ENCODE data around the gene RAB12.
A peak's percentile ranks its signal among the peaks of the same experiment; 100 is the strongest.
"Not testable (repeated sequence)": the region's sequence is repeated elsewhere in the genome, so short reads cannot be mapped to it uniquely, and the experiment has no call there.

RAB12 gene, protein sequence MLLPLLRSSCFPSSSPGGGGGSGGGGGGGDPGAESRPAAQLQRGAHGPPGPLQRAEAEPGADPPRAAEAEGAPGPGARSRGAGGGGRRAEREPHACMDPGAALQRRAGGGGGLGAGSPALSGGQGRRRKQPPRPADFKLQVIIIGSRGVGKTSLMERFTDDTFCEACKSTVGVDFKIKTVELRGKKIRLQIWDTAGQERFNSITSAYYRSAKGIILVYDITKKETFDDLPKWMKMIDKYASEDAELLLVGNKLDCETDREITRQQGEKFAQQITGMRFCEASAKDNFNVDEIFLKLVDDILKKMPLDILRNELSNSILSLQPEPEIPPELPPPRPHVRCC

DNA sequence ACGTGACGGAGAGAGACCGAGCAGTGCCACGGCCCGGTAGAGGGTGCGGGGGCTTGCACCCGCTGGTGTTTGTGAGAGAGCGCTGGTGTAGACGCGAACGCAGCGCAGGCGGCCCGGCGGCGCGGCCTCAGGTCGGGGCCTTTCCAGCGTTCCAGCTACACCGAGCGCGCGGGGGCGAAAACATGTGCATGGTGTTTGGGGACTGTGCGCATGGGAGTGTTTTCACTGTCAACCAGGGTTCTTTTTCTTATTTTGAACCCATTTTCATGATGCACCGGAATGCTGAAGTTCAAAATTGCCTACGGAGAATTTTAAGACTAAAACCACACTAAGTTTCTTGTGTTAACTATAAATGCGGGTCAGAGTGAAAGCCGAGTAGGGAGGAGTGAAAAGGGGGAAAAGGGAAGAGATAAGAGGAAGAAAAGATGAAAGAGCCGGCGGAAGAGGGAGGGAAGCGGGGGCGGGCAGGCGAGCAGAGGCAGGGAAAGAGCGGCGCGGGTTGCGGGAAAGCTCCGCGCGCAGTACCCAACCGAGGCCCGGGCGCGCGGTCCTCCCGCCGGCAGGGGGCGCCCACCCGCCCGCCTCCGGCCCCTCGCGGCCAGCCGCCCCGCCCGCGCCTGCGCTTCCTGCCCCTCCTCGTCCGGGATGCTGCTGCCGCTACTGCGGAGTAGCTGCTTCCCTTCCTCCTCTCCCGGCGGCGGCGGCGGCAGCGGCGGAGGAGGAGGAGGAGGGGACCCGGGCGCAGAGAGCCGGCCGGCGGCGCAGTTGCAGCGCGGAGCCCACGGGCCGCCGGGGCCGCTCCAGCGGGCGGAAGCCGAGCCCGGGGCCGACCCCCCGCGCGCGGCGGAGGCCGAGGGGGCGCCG lies at the start of gene RAB12:
RAB12 (plus strand) TSS at position 643 of the 864 bp plus-strand sequence; CDS start at position 646, 3 bp downstream.
- peak; percentile 86 for DNase-seq (ENCODE audit: low spot score)

DNA sequence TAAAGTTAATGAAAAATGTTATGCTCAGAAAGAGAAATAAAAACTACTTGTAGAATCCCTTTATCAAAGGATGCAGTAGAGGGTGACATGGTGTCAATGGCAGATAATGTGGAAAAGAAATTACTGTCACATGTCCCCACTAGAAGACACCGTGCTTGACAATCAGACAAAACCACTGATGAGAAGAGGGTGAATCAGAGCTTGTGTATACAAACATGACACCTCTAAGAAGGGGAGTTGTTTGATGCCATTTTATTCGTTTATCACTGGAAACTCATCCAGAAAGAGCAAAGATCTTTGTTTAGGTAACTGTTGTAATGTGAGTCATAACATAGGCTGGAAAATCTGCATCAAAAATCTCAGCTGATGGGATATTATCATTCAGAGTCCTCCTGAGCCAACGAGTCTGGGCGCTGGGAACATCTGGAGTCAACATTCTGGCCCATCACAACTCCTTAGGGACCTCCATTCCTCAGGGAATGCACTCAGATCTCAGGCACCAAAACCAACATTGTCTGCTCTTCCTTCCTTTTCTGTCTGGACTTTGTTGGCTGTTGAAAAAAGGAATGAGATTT lies 49.5 kb upstream of the RAB12 start:
- no peak for DNase-seq (ENCODE audit: low spot score)

DNA sequence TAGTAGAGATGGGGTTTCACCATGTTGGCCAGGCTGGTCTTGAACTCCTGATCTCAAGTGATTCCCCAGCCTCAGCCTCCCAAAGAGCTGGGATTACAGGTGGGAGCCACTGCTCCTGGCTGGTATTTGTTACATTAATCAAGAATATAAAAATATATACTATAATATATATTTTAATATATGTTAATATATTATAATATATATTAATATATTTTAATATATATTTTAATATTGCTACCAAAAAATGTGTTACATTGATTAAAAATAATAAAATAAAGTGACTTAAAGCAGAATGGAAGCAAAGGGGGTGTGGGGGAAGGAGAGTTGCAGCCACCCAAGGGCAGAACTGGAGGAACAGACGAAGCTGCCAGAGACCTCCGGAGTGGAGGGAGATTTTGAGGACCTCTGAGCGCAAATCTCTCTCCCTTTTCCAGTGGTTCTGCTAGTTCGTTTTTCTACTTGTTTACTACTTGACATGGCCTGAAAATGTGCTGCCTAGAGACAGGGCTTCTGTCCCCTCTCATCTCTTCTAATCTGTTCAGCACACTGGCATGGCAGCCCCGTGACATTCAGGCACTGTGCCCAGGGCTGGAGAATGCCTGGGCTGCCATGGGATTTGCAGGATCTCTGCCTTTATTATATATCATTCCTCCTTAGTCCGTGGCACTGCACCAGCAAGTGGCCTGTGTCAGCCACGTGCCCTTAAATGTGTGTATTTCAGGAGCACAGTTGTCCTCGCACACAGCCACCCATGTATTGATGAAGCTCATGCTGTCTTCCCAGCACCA lies 47.9 kb upstream of the RAB12 start:
- no peak for DNase-seq (ENCODE audit: low spot score)

DNA sequence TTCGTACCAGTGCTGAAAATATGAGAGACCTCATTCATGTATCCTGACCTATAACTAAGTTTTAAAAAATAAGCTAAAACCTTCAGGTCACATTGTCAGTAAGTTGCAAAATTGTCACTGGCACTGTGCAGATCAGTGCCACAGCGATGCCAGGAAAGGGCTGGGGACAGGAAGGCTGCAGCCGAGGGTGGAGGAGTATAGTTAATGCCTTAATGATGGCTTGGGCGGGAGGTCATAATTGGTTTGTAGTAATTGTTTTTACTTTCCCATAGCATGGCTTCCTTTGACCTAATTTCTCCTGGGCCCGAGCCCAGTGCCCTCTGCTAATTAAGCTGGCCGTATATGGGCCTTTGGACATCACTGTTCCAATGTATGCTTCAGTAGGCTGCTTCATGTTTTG lies 47.2 kb upstream of the RAB12 start:
- no peak for DNase-seq (ENCODE audit: low spot score)

DNA sequence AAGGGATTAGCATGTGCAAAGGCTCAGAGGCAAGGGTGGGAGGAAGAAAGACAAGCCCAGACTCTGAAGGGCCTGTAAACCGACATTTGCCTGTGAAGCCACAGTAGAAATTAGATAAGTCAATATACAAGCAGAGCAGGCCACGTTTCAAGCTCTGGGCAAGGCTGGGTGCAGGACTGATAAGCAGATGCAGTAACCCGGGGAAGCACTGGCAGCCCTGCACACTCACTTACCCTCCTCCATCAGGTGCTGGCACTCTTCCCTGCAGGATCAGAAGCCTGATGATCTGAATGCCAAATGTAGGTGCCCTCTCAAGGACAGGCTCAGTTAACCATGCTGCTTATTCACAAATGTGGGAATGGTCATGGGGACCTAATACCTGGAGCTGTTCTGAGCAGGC lies 46.3 kb upstream of the RAB12 start:
- DNase-seq (ENCODE audit: low spot score) = no peak

DNA sequence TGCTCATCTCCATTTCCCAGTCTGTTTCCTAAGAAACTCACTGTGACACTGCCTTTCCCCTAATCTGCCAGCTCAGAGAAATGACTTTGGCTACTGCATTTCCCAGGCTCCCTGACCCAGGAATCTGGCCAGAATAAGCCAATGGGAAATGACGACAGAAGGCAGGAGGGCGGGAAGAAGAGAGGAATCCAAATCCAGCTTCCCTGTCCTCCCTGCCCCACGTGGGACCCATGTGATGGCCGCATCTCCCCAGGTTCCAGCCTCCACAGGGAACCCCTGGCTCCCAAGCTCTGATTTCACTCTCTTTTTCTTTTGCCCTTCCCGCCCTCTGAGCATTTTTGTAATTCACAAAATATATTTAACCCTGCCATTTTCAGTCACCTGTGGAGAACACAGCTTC lies 37.8 kb upstream of the RAB12 start:
- no peak for DNase-seq (ENCODE audit: low spot score)

DNA sequence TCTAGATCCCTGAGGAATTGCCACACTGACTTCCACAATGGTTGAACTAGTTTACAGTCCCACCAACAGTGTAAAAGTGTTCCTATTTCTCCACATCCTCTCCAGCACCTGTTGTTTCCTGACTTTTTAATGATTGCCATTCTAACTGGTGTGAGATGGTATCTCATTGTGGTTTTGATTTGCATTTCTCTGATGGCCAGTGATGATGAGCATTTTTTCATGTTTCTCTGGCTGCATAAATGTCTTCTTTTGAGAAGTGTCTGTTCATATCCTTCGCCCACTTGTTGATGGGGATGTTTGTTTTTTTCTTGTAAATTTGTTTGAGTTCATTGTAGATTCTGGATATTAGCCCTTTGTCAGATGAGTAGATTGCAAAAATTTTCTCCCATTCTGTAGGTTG lies 35.5 kb upstream of the RAB12 start:
- not testable (repeated sequence) for DNase-seq (ENCODE audit: low spot score)

DNA sequence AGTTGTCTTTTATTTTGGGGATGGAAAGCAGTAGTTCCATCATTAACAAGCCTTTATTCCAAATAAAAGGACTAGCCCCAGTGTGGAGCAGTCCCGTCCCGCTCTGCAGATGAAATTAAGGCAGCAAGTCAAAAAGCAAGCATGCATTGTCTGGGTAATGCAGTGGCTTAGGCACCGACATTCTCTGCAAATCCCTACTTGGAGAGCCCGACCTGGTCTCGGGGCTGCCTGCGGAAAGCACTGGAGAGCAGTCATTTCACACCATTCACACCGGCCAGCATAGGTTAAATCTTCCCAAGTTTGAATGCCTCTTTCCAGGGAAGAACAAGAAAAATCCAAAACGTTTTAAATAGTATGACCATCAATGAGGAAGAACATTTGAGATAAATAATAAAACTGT lies 24.4 kb upstream of the RAB12 start:
- DNase-seq (ENCODE audit: low spot score) = no peak

DNA sequence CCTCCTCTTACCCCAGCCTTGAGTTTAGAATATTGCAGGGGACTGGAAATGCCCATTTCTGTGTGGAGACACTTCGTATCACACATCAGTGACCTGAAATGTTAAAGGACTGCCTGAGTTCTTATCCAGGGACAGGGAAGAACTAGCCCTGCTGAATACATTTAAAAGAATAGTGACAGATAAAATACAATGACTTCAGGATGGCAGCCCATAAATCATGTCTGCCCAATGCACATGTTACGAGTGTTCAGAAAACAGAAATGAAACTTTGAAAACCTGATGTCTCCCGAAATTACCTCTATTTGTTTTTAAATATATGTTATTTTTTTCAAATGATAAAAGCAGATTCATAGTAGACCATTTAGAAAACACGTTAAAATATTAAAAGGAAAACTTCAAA lies 22.3 kb upstream of the RAB12 start:
- no peak for DNase-seq (ENCODE audit: low spot score)

DNA sequence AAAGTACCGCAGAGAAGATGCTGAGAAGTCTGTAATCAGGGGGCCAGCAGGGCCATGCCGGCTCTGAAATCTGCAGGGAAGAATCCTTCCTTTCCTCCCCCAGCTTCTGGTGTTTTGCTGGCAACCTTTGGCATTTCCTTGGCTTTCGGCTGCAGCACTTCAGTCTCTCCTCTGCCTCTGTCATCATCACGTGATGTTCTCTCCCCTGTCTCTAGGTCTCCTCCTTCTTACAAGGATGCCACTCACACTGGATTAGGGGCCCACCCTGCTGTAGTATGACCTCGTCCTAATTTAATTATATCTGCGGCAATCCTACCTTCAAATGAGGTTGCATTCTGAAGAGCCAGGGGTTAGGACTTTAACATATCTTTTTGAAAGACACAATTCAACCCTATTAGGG lies 13.8 kb upstream of the RAB12 start:
- no peak for DNase-seq (ENCODE audit: low spot score)

DNA sequence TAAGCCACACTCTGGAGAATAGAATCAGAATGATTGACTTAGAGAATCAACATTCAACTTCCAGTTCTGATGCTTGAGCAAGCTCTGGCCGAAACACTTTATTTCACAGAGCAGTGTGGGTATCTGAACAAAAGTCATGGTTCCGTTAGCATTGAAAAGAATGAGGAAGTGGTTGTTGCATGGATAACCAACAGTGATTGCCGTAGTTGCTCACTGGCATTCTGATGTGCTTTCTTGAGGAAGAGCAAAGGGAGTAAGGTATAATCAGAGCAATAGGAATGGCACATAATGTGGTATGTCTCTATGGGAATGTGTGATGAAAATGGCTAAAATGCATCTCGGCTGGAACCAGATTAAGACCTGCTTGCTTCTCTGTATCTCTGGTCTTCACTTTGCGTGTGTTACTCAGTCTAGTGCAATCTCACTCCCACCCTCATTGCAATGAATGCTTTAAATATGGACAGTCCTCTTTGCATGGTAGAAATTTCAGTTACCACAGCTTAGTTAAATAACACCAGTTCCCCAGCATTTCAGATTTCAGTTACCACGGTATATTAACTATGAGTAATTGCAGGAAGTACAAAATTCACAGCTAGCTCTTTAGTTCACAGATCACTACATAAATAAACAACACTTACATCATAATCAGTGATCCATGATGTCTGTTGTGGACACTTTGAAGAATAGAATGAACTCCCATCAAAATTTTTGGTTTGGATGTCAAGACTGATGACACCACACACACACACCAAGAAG lies 7.8 kb upstream of the RAB12 start:
- no peak for DNase-seq (ENCODE audit: low spot score)

DNA sequence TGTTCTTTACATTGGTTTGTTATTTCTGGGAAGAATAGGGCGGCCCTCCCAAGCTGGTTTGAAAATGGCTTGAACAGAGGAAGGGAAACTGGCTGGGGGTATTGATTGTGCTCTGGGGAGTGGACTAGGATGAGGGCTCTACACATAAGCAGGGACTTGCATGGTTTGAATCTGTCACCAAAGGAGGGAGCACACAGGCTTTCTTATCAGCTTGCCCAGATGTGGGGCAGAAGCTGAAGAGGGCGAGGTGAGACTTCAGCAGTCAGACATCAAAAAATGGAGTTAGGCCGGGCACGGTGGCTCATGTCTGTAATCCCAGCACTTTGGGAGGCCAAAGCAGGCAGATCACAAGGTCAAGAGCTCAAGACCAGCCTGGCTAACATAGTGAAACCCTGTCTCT lies 7.2 kb upstream of the RAB12 start:
- no peak for DNase-seq (ENCODE audit: low spot score)

DNA sequence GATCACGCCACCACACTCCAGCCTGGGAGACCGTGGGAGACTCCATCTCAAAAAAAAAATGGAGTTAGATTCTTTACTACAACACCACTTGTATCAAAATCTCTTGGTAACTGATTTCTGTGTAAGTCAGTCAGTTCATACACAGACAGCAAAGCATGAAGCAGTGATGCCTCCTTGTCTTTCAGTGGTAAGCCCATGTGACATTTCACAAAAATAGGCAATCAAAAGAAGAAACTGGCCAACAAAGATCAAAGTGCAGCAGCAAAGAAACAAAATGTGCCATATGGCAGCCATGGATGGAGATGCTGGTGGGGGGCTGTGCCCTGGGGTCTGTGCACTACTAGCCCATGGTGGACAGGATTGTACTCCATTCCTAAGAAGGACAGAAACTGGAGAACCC lies 6.7 kb upstream of the RAB12 start:
- DNase-seq (ENCODE audit: low spot score) = no peak

DNA sequence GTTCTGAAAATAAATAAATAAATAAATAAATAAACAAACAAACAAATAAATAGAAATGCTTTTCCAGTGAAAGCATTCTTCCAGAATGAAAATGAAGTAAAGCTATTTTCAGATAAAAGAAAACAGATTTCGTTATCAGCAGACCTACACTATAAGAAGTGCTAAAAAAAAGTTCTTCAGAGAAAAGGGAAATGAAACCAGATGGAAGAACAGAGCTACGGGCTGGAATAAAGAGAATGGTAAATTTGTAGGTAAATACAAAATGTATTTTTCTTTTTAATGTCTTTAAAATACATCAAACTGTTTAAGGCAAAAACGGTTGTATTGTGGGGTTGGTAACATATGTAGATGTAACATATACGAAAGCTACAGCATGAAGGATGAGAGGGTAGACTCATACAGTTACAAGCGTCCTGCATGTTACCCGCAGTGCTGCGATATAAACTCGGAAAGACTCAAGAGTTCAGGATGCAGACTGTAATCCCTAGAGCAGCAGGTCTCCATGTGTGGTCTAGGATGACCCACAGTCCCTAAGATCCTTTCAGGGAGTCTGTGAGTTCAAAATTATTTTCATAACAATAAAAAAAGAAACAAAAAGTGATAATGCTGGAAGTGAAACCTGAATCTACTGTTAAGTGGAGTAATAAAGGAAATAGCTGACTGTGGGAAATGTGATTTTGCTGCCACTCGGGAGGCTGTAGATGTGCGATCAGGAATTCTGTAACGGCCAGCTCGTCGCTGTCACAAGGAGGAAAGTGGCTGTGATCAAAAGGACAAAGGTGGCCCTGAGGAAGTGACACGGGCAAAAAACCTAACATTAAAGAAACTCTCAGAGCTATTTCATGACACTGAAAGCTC lies 5.3 kb upstream of the RAB12 start:
- DNase-seq (ENCODE audit: low spot score) = no peak

DNA sequence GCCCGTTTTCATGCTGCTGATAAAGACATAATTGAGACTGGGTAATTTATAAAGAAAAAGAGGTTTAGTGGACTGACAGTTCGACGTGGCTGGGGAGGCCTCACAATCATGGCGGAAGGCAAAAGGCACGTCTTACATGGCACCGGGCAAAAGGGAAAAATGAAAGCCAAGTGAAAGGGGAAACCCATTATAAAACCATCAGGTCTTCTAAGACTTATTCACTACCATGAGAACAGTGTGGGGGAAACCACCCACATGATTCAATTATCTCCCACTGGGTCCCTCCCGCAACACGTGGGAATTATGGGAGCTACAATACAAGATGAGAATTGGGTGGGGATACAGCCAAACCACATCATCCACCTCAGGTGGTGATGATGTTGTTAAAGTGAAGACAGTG lies 3.3 kb upstream of the RAB12 start:
- DNase-seq (ENCODE audit: low spot score) = no peak

DNA sequence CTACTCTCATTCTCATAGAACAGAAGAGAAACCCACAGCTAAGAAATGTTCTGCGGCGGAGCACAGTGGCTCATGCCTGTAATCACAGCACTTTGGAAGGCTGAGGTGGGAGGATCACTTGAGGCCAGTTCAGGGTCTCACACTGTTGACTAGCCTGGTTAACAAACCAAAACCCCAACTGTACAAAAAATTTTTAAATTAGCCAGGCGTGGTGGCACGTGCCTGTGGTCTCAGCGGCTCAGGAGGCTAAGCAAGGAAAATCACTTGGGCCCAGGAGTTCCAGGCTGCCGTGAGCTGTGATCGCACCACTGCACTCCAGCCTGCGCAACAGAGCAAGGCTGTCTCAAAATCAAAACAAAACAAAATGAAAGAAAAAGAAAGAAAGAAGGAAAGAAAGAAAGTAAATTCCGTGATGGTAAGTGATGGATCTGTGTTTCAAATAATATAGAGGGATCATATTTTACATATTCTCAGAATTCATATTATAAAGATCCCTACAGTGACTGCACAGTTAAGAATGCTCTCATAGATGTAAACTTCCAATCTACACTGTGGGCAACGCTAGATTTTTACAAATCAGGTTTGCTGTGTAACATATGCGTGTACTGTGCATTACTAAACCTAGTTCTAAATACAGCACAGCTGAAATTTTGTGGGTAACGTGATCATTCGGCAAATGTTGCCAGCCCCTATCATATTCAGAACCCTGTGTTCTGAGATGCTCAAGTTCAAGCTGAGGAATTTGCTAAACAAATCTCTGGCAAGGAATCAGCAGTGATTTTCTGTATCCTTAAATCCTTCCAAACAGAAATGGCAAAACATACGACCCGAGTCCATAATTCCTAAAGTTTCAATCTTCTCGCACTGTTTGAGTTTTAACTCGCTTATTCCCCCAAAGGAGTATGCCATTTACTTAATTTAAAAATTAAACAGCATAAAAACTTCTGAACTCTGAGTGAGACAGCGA lies 1.2 kb upstream of the RAB12 start:
- DNase-seq (ENCODE audit: low spot score) = no peak

DNA sequence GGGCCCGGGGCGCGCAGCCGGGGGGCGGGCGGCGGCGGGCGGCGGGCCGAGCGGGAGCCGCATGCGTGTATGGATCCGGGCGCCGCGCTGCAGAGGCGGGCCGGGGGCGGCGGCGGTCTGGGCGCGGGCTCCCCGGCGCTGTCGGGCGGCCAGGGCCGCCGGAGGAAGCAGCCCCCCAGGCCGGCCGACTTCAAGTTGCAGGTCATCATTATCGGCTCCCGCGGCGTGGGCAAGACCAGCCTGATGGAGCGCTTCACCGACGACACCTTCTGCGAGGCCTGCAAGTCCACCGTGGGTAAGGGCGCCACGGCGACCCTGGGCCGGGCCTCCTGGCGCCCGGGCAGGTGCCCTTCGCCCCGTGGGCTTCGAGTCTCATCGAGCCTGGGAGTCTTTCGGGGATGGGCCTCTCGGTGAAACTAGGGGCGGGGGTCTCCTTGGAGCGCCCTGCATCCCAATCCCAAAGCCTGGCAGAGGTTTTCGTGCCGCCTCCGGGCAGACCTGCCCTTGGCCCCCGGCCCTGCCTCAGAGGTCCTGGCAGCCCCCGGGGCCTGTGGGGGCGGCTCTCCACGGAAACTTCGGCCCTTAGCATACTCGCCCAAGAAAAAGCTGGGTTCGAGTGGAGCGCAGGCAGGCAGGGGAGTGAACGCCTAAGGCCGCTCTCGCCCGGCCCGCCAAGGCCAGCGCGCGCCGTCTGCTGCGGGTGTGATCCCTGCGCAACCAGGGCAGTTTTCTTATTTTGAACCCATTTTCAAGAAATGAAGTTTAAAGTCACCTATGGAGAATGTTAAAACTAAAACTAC lies 622 bp downstream of the RAB12 start:
- peak; percentile 22 for DNase-seq (ENCODE audit: low spot score)

DNA sequence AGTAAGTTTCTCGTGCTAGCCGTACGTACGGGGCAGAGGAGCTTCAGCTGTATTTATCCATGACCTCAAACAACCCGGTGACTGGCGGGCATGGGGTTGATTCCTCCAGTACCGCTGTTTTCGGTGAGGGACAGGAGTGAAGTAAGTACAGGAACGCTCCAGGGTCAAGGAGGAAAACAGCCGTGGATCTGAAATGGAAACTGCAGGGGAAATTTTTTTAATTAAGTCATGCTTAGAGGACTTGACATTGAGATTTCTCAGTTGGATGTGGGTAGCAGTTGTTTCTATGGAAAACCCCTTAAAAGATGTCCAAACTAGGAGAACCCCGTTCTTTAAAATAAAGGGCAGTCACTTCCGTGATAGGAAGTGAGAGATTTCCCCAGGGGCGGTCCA lies 1.2 kb downstream of the RAB12 start:
- DNase-seq (ENCODE audit: low spot score) = peak; percentile 32

Measured in HuH-7.5 (cell line).